Superior temporal gyrus (tissue), 1 donor: ENCODE measurements around the gene ETS2.
"Not testable (repeated sequence)": the region's sequence is repeated elsewhere in the genome, so short reads cannot be mapped to it uniquely, and the experiment has no call there.

Experiments used
- DNase-seq: peaks from one replicate; pipeline ENCODE4 v3.0.0-alpha.2; 2016; ENCODE audit errors: extremely low spot score

ETS2 gene

DNA sequence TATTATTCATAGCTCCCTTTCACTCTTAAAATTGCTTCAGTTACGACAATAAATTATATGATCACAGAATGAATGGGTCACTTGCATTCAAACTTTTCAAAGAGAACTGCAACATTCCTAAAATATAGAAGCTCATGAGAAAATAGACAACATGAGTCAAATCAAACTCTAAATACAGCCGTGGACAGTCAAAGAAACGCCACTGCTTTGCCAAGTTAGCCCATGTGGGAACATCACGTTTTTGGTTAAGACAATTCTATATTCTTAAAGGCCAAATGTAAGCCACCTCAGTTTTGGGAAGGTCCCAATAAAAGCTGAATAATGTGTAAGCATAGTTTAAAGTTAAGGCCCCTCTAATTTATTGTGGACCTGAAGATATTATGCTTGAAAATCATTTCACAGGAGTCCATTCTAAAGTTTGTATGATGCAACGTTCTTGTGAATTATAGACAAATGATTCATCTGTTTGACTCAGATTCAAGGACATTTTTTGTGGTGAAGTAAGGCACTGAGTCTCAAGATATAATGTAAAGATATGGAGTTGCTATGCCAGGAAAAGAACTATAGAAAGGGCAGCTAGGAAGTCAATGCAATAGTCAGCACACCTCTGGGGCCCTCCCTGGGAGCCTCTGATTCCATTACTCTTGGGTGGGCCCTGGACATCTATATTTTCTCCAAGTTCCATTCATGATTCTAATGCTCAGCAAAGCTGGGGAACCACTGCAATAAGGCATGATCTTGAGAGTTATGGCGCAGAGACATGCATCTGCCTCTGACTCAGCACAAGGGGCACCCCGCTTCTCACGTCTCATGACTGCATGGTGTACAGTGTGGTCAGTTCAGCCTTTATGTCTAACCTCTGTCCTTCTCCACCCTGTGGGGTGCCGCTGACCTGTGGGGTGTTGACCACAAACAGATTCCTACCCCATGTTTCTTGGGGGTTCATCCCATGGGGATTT is 33.9 kb downstream of the ETS2 start:
- peak; percentile 39 for DNase-seq

DNA sequence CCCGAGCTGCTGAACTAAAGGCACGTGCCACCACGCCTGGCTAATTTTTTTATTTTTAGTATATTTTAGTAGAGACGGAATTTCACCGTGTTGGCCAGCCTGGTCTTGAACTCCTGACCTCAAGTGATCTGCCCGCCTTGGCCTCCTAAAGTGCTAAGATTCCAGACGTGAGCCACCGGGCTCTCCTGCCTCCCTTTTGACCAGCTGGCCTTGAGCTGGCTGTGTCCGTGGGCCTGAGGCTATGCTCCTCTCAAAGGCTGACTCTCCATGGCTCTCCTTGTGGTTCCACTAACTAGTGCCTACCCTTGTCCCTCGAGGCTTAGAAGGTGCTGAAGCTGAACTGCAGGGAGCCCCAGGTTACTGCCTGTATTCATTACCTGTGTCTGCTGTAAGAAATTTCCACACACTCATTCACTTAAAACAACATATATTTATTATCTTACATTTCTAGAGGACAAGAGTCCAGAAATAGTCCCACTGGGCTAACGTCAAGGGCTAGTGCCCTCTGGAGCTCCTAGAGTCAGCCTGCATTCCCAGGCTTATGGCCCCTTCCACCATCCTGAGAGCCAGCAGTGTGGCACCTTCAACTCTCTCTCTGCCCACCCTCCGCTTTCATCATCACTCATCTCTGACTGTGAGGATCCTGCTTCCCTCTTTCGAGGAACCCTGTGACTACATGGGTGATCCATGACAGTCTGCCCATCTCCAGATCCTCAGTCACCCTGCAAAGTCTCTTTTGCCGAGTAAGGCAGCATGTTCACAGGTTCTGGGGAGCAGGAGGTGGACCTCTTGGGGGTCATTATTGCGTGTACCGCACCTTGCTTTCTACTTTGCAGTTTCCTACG is 34.9 kb downstream of the ETS2 start:
- DNase-seq, result no peak

DNA sequence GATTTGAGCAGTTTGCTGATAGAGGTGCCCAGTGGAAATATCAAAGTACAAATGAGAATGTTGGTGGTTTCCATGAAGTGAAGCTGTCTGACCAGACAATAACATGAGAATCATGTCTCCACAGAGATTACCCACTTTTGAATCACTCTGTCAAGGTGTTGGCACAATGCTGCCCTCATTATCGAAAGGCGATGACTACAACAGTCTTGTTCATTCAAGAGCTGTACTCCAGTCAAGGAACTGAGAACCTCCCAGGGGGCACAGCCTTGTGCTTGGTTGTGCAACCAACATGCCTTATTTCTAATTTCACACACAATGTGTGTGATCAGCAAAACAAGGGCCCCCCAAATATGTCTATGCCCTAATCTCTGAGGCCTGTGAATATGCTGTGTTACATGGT is 35.7 kb downstream of the ETS2 start:
- no peak for DNase-seq

DNA sequence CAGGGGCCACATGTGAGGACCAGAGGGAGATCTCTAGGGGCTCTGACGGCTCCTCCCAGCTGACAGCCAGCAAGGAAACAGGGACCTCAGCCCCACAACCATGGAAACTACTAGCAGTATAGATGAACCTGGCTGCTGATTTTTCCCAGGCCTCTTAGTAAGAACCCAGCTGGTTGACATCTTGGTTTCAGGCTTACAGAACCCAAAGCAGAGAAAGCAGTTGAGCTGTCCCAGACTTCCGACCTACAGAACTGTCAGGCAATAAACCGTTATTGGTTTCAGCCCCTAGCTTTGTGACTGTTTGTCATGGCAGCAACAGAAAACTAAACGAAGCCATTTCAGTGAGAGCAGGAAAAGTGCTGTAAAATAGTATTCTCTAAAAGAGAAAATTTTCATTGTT is 36.4 kb downstream of the ETS2 start:
- no peak for DNase-seq

DNA sequence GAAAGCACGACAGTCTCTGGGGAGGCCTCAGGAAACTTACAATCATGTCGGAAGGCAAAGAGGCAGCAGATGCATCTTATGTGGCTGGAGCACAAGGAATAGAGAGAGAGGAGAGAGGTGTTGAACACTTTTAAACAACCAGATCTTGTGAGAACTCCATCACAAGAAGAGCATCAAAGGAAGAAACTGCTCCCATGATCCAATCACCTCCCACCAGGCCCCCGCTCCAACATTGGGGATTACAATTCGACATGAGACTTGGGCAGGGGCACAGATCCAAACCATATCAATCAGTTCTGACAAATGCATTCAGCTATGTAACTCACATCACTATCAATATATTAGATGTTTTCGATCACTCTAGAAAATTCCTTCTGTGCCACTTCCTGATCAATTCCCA is 37.6 kb downstream of the ETS2 start:
- DNase-seq, result no peak

DNA sequence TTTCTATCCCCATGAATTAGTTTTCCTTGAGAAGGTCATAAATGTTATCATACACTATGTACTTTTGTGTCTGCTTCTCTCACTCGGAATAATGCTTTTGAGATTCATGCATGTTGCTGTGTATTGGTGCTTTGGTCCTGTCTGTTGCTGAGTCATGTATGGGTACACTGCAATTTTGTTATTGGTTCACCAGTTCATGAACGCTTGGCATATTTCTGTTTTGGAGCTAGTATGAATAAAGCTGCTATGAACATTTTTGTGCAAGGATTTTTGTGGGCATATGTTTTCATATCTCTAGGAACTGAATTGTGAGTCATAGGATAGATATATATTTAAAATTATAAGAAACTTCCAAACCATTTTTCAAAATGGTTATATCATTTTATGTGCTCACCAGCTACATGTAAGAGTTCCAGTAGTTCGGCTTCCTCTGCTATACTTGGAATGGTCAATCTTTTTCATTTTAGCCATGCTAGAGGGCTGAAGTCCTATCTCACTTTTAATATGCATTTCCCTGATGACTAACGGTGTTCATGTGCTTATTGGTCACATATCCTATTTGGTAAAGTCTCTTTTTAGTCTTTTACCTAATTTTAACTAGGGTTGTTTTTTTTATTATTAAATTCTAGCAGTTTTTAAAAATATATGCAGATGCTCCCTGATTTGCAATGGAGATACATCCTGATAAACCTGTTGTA is 38.2 kb downstream of the ETS2 start:
- DNase-seq, result peak; percentile 30

DNA sequence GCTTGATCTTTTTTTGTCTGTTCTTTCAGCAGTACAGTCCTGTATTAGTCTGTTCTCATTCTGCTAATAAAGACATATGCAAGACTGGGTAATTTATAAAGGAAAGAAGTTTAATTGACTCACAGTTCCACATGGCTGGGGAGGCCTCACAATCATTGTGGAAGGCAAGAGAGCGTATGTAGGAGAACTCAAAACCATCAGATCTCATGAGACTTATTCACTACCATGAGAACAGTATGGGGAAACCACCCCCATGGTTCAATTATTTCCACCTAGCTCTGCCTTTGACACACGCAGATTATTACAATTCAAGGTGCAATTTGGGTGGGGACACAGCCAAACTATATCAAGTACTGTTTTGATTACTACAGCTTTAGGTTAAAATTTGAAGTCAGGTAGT is 39.6 kb downstream of the ETS2 start:
- not testable (repeated sequence) for DNase-seq

DNA sequence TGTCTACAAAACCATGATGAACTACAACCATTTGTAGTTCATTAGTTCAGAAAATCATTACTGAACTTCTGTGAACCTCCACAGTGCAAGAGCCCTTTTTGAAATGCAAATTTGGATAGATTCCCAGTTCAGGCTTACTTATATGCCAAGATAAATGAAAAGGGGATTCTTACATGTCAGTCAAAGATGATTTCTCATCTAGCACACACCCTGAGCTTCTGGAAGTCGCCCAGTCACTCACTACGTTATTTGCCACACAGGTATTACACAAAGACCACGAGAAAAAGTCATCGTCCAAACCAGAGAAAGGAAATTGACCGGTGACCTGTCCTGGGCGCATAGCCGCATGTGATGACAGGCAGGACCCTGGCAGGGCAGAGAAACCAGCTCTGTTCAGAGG is 41.8 kb downstream of the ETS2 start:
- no peak for DNase-seq

DNA sequence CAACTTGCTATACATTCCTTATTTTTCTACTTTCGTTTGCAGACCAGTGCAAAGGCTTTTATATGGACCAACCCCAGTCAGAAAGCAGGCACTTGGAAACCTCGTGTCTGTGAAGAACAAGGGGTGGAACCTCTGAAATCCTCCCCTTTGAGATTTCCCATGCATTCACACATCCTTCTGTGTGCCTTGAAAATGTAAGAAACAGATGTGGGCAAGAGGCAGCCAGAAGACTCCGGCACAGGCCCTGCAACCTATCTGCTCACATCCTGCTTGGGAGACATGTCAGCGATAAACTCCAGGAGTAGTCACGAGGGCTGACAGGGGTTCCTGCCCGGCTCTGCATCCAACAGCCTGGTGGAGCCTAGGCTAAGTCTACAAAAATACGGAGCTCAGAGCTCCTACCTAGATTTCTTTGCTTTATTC is 42.5 kb downstream of the ETS2 start:
- no peak for DNase-seq

DNA sequence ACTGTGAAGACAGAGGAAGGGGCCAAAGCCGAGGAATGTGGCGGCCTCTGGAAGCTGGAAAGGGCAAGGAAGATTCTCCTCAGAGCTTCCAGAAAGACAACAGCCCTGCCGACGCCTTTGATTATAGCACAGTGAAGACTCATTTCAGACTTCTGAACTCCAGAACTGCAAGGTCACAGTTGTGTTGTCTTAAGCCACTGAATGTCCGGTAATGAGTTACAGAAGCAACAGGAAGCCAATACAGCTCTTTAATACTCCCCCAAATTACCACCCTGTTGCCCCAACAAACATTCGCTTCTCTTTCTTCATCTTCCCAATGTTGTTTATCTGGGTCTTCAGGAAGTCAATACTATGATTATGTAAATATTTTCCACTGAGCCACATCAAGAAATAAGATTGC is 44.0 kb downstream of the ETS2 start:
- DNase-seq, result no peak

DNA sequence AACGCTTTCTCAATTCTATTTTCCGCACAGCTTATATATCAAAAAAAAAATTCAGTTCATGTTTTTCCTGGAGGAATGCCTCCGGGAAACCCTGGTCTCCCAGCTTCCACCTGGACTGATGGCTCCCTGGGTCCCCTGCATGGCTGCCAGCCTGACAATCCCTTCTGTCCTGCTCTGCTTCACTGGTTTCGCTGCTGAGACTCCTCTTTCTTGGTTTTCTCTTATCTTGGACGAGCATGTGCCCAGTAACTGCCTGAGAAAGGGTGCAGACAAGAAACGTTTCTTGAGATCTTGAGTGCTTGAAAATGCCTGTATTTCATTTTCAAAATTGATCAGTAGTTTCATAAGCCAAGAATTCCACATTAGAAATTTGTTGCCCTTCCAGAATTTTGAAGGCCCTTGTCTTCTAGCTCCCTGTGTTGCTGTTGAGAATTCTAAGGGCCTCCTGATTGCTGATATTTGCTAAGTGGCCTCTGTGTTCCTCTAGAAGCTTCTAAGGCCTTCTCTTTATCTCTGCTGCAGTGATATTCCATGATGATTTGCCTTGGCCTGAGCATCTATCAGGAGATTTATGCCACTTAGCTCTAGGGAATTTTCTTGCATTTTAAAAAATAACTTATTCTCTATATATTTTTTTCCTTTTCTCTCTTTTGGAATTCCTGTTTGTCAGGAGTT is 44.7 kb downstream of the ETS2 start:
- no peak for DNase-seq

DNA sequence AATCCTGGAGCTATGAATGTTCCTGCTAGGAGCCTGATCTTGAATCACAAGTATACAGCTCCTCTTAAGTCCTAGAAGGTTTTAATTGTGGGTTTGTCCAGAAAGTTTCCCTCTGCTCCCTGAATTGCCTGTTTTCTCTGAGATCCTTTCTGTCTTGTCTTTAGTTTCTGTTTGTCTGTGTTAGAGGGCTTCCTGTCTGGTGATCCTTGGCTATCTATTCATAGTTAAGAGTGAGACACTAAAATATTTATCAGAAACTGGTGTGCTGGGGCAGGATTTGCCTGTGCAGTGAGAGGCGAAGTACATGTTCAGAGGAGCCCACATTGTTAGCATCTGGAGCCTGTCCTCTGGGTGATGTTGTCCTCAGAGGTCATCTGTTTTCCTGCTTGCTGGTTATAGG is 45.4 kb downstream of the ETS2 start:
- no peak for DNase-seq

DNA sequence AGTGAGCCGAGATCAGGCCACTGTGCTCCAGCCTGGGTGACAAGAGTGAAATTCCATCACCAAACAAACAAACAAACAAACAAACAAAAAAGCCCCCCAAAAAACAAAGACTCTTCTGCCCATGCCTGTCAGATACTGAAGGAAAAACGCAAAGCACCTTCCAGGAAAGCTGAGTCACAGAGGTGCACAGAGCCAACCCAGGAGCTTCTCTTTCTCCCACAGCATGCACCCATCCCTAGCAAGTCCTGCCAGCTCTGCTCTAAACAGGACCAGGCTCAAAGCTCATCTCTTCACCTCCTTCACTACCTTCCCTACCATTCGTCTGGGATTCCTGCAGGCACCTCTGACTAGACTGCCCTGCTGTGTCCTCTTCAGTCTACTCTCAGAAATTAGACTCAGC is 46.5 kb downstream of the ETS2 start:
- no peak for DNase-seq

DNA sequence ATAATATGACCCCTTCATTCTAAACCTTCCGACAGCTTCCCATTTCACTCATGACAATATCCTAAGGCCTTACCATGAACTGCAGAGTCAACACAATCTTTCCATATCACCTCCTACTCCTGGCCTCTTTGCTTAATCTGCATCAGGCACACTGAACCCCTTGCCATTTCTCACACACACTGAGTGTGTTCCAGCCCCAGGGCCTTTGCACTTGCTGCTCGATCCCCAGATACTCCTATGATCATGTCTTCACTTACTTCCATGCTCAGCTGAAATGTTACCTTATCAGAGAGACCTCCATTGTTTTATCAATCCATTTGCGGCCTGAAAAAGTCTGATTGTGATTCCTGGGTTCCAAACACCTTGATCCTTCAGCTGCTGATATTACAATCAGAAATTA is 47.0 kb downstream of the ETS2 start:
- DNase-seq, result no peak

DNA sequence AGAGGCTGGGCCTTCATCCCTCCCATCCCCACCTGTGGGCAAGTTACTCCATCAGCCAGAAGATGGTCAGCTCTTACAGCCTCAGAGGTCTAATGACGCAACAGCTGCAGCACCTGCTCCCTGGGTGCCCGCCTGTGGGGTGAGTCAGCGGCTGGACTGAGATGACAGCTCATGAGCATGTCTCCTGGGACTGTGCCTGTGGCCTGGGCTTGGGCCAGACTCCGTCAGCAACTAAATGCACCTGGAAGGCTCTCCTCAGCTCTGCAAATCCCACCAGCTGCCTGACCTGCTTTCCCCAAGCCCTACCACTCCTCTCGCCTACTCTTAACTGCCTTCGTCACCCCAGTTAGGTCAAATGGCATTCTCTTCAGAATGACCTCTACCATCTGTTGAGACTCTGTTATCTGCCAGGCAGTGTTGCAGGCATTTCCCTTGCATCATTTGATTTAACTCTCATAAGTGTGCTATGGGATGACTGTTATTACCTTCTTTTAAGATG is 47.7 kb downstream of the ETS2 start:
- no peak for DNase-seq

DNA sequence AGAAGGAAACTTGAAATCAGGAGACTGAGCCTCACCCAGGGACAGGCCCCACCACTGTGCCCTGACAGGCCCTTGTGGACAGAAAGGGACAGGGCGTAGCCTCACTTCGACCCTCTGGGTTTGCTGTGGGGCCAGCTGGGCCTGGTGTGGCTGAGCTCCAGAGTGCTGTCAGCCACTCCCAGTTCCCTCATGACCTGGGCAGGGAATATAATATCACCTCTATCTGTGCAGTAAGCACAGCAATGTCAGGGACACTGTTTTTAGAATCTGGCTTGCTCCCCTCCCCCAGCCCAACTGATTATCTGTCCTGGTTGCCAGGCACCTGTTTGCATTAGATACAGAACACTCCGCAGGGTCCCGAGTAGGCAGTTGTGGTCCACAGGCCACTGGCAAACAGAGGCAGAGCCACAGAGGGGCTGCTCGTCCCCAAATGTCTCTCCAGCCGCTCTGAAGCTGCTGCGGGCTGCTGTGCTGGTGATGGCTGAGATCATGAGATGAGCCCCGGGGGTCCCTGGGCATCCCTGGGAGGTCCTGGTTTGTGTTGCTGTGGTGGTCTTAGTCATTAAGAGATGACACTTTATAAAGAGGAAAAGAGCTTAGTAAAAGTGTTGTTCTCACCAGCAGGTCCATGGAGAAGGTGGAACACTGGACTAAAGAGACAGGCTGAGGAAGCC is 51.6 kb downstream of the ETS2 start:
- DNase-seq, result no peak

DNA sequence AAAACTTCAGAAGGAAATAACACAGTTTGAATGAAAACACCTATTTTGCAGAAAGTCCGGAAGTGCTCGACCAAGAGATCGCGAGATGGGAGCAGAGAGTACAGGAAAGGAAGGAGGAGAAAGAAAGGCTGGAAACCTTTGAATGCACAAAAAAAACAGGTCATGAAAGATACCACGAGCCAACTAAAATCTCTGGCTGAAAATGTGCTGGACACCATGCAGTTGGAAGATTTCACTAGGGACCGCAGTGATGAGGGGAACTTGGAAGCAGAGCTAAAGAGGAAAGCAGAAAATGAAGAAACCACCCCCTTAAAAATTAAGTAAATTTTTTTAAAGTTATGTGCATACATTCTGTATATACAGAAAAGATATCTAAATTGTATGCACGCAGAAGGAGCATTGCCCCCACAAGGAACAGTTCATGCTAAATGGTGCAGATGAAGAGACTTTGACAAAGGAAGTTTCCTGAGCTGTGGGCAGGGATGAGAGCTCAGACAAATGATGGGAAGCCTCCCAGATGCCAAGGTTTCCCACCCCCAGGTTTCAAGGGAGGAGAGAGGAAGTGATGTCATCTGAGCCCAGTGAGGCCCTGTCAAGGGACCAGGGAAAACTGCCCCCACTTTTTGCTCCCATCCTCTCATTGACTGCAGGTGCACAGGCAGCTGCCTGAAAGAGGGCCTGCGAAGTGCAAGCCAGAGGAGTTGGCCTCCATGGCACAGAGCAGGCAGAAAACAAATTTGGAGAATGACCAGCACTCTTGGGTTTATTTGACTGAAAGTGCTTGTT is 52.5 kb downstream of the ETS2 start:
- DNase-seq, result no peak

DNA sequence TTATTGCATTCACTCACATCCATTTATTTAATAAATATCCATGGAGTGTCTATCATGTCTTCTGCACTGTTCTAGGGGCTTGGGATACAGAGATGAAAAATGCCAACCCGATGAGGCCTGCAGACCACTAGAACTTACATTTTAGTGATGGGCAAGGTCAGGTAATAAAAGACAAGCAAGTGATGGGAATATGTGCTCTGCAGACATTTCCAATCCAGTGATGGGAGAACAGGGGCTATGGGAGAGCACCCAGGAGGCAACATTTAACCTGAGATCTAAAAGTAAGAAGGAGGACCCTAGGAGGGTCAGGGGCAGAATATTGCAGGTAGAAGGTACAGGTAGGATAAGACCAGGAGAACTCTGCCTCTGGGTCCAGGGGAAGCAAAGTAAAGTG is 53.1 kb downstream of the ETS2 start:
- DNase-seq, result no peak

DNA sequence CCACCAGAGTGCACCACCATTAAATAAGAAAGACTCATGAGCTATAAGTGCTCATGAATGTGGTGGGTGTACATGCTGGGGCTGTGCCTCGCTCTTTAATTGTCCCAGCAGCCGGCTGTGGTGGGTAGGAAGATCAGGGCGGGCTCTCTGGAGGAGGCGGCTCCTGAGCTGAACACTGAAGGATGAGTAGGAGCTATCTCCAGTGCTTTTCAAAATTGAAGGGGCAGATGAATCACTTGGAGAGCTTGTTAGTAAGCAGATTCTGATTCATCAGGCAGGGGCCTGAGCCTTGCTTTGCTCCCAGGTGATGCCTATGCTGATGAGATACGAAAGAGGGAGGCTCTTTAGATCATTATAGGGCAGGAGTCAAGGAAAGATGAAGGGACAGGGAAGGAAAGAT is 54.1 kb downstream of the ETS2 start:
- DNase-seq, result no peak

DNA sequence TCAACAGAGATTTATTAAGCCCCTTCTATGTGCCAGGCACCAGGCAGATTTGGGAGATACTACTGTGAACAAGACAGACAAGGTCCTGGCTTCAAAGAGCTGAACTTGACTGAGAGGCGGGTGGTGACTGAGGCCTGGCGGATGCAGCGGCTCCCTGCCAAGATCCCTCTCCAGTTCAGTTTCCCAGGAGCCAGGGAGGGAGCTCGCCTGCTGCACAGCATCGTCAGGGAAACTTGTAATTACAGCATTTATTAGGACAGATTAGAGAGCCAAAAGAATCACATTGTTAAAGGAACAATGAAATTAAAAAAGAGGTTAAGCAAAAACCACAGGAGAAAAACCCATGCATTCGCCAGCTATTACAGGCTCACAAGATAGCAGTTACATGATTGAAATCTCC is 55.3 kb downstream of the ETS2 start:
- no peak for DNase-seq
